Posterior vena cava (tissue), 2 donors: ENCODE results near the gene NF1. TPM values are rescaled to one million over a fixed set of nuclear protein-coding genes. Genes with fewer than 3 reads are reported as not detected.
"Not testable (repeated sequence)": the region's sequence is repeated elsewhere in the genome, so short reads cannot be mapped to it uniquely, and the experiment has no call there.

ENCODE experiments used
- DNase-seq: peaks from one replicate; pipeline ENCODE4 v3.0.0-alpha.2; 2020; ENCODE audit warnings: low spot score
- intact Hi-C, 2 donors: fragments of 100-400 bp; cut with DNase I; formaldehyde crosslinking; loops; one replicate each; pipeline versions ENCODE4 v1.14.1 to v1.14.2; 2022 to 2023
- total RNA-seq, 2 donors: library from RNA; stranded (reverse); fragmentation: NEBNext Ultra II Directional; extraction: Animal tissue kit (Norgen Biotek cat#: 25700); gene quantifications; one replicate each; pipeline ENCODE4 v1.2.1, GENCODE V29; 2021
- donor health status: DM: yes; HTN: yes; CAD: no.
- donor health status: DM: yes; HTN: yes; CAD: no.

NF1 gene
- total RNA-seq, 2 donors from 2014 or later = 47.7 to 70.1 TPM

DNA sequence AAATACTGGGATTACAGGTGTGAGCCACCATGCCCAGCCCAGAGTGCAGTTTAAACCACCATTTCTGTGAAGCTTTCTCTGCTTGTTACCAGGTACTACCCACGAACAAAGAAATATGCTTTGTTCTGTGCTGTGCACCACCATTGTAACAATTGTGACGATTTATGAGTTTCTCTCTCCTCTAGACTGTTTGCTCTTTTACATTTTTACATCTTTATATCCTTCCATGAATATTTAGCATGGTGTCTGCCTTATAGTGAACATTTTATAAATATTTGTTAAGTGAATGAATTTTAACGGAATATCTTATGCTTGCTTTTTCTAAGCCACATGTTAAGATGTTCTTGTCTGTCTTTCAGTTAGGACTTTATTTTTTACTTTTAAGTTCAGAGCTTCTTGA, 141.9 kb downstream of the NF1 start:
- intact Hi-C loops = no loop called here
- DNase-seq = no peak

GRCh38 chr17:31241116-31241515, 146.3 kb downstream of the NF1 start:
- no peak for DNase-seq
- intact Hi-C loops = no loop called here

DNA sequence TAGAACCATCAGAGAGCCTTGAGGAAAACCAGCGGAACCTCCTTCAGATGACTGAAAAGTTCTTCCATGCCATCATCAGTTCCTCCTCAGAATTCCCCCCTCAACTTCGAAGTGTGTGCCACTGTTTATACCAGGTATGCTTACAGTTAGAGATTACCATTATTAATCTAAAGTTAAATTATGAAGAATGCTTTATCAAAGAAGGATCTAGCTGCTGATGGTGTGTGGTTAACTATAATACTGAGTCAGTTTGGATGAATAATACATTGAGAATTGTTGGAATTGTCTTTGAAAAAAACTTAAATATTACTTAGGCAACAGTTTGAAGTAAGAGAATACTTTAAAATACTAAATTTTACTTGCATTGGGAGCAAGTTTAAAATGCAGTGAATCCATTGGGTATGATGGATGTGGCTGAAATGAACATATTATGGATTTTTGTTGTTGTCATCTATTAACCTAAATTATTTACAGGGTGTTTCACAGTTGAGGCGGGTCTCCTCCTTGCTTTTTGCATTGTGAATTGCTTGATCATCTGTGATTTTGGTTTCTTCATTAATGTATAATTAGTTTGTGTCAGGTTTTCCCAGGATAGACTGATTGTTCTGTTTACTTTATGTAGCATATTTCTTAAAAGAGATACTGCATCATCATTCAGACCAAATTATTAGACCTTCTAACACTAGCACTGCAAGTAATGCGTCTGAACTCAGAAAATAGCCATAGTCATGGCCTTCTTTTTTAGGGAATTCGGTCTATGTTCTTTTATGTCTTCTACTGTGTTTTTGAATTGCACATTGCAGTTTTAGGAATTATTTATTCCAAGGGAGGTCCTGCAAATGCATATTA, 154.4 kb downstream of the NF1 start:
- DNase-seq = no peak
- intact Hi-C loops = no loop called here

GRCh38 chr17:31249835-31250141, 155.0 kb downstream of the NF1 start:
- intact Hi-C loops = no loop called here
- no peak for DNase-seq

DNA sequence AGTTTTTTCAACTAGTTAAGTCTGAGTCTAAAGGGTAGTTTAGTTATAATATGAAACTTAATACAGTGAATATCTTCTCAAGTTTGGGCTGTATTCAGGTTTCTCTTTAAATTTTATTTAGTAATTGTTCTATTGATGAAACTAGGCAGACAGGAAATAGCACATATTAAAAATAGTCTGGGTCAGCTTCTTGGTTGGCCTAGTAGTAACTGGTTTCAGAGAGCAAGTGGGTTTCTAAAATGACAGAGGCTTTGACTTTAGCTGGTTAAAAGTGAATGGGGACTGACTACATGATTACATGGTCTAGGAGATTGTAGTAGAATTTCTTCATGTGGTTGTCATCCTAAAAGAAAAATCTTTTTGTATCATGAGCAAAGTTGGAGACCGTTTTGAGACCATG, 155.5 kb downstream of the NF1 start:
- DNase-seq = no peak
- intact Hi-C loops = no loop called here

DNA sequence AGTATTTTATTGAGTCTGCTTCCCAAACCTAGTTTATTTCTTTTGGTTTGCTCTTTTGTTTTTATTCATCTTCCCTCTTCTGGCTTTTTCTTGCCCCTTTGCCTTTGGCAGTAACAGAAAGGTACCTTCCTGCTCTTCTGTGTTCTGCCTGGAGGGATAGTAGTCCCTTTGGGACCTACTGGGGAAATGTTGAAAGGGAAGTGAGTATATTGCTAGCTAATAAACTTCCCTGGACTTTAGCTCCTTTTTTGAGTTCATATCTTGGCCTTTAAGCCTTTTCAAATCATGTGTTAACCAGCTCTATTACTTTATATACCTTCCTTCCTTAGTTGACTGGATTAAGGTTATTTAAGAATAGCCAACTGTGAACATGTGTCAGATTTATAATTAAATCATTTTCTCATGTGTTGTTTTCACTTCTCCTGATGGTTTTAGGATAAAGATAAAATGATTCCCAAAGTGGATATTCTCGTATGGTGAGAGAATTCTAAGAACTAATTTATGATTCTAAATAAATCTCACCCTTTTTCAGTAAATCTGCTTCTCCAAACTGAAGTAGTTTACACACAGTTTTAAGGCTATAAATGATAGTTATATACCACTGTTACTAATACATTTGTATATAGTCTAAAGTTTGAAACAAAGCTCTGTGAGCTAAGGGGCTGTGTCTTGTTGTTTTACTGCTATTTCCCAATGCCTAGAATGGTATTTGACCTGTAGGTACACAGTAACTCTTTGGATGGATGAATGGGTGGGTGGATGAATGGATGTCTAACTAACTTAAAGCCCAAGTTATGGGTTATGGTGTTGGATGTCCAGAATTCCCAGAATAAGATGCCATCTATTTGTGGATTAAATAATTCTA, 156.6 kb downstream of the NF1 start:
- intact Hi-C loops = no loop called here
- no peak for DNase-seq

- no peak for DNase-seq
- intact Hi-C loops = no loop called here
These were observed 157.2 kb downstream of the NF1 start for GRCh38 chr17:31251970-31252328.

GRCh38 chr17:31252741-31253140, 158.0 kb downstream of the NF1 start:
- DNase-seq = no peak
- intact Hi-C loops = no loop called here

DNA sequence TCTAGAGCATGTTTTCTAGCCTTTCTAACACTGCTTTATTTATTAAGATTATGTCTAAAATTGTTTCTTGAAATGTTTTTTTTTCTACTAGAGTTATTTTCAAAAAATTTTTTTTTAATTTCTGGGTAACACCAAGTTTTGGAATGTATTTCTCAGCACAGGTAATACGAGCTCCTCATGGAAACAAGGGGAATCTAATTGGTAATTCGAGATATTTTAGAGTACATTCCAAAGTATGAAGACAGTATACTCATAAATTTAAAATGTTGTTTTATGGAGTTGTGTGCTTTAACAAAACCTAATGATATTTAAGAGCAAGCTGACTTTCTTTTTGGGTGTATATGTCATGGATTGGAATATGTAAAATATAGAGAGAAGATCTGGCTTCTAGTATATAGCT, 159.9 kb downstream of the NF1 start:
- no peak for DNase-seq
- intact Hi-C loops = no loop called here

DNA sequence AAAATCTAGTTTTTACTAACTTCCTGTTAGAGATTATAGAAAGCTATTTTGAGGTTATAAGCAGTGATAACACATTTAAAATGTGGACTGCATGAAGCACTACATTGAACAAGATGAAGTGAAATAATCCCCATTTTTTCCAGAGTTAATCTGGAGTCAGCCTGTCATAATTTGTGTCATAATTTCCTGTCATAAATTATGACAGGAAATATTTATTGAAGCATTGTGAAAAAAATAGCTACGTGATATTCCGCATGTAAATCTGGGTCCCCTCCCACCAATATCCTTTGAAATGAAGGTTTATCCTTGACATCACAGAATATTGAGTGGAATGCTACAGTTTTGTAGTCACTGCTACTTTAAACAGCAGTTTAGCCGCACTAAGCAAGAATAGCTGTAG, 162.2 kb downstream of the NF1 start:
- no peak for DNase-seq
- intact Hi-C loops = no loop called here

- intact Hi-C loops = no loop called here
- no peak for DNase-seq
These were observed 165.4 kb downstream of the NF1 start for GRCh38 chr17:31260151-31260550.

GRCh38 chr17:31261601-31262000, 166.8 kb downstream of the NF1 start:
- intact Hi-C loops = no loop called here
- no peak for DNase-seq

GRCh38 chr17:31262923-31263322, 168.1 kb downstream of the NF1 start:
- intact Hi-C loops = not testable (repeated sequence)

DNA sequence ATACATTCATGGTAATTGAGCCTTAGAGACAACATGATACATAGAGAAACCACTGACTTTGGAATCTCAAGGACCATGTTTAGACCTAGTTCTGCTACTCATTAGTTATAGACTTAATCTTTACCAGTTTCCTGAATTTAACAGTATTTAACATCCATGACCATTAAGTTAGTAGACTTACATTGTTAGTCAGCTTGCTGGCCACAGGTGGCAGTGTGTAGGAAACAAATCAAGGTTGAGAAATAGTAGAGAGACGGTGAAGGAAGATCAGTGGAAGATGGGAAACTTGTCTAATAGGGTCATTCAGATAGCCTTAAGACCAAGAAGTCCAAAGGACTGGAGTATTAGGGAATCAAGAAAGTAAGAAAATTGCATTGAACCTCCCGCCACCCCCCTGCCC, 171.3 kb downstream of the NF1 start:
- intact Hi-C loops = no loop called here
- DNase-seq = no peak

More at GRCh38 chr17:31262923-31263322, 168.1 kb downstream of the NF1 start:
- DNase-seq = not testable (repeated sequence)

DNA sequence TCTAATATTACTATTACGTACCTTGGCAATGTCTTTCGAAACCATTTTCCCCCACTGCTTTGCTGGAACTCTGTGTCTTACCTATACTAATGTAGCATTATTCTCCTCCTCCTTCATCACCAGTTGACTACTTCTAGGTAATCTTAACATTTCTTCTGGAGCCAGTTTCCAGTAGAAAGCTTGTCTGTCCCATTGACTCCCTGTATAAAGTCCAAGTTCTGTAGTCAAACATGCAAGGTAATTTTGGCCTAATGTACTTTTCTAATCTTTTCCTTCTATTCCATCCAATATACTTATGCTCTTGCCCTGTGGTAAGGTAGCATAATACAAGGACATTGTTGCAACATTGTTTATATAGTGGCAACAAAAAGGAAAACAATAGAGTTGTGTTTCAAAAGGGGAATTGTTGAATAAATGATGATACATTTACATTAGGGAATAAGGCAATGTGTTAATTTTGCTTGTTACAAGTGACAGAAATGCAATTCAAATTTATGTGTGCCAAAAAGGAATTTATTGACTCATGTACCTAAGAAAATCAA, 174.3 kb downstream of the NF1 start:
- intact Hi-C loops = no loop called here
- no peak for DNase-seq

- DNase-seq = no peak
- intact Hi-C loops = no loop called here
These were observed 174.8 kb downstream of the NF1 start for GRCh38 chr17:31269578-31269983.

DNA sequence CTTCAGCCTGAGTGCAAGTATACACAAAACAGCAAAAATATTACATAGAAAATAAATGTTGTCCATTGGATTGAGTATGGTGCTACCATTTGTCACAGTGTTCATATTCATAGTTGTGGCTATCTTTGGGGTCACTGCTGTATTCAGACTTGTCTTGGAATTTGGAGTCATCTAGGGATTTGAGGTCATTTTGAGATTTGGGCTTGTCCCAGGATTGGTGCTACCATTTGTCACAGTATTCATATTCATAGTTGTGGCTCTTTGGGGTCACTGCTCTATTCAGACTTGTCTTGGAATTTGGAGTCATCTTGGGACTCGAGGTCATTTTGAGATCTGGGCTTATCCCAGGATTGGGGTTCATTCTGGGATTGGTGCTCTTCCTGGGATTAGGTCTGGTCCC, 177.5 kb downstream of the NF1 start:
- intact Hi-C loops = no loop called here

DNA sequence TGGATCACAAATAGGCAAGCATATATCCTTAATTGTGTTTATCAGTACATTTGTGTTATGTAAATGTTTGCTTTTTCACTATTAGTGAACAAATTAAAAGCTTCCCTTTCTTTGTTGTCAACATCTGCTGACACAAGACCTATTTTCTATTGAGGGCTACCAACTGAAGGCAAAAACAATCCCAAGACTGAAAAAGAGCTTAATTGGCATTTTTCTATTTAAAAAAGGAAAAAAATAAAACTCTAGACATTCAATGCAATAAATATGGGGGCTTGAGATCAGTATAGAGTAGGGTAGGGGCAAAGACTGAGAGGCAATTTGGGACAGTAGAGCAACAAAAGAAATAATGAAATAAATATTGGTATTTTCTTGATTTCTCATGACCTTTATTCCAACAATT, 178.0 kb downstream of the NF1 start:
- intact Hi-C loops = no loop called here
- no peak for DNase-seq

More for the DNA sequence above, 177.5 kb downstream of the NF1 start:
- no peak for DNase-seq

DNA sequence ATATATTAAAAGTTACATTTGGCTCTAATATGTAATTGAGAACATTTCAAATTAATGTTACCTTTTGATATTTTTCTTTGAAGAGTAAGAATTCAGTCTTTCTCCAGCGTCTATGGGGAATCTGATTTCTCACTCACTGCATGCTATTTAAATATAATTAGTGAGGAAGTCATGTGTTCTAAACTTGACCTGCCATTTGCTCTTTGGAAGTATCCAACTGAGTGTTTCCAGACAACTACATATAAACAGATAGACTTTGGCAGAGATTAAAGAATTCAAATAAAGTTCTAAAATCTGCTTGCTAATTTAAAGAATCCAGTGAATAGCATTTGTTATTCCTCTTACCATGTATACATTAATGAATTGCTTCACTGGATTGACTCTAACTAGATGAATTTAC, 178.7 kb downstream of the NF1 start:
- intact Hi-C loops = no loop called here
- no peak for DNase-seq

GRCh38 chr17:31274252-31274651, 179.5 kb downstream of the NF1 start:
- intact Hi-C loops = no loop called here
- DNase-seq = no peak

DNA sequence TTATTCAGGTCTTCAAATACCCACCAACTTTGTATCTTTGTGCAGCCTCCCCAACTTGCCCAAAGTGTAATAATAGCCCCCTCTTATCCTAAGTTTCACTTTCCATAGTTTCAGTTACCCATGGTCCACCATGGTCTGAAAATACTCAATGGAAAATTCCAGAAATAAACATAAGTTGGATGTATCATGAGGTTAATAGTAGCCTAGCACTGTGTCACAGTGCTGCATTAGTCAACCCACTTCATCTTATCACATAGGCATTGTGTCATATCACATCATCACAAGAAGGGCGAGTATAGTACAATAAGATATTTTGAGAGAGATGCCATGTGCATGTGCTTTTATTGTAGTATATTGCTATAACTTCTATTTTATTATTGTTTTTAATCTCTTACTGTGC, 180.3 kb downstream of the NF1 start:
- DNase-seq = no peak
- intact Hi-C loops = no loop called here
